Panc1 (cell line): ENCODE results near the gene MAP1LC3A. TPM values are rescaled to one million over a fixed set of nuclear protein-coding genes. Genes with fewer than 3 reads are reported as not detected.
A peak's percentile ranks its signal among the peaks of the same experiment; 100 is the strongest.

Experiments used
- ATAC-seq: fragments of 200-7000 bp; cut with Tn5 transposase; 2 replicates; pipeline ENCODE4 v1.9.1; 2020; ENCODE audit warnings: mild to moderate bottlenecking, moderate library complexity
- BruUV-seq: library from RNA; stranded (reverse); fragments of 400-500 nt; replicated peaks from 2 replicates; lab custom pipeline; 2021; lab: Mats Ljungman, UMichigan
- CTCF ChIA-PET: fragments of 300-600 bp; sonication (Branson Sonifier 250); formaldehyde crosslinking; loops from one replicate; lab custom pipeline; 2022; ENCODE audit warnings: antibody characterized with exemption; lab: Charles Lee
- POLR2A ChIA-PET: fragments of 300-600 bp; sonication (Branson Sonifier 250); formaldehyde crosslinking; loops from one replicate; lab custom pipeline; 2022; ENCODE audit warnings: antibody characterized with exemption; lab: Charles Lee
- DNase-seq: peaks from one replicate; pipeline ENCODE4 v3.0.0-alpha.2; 2010; ENCODE audit warnings: low read depth, low spot score
- H3K27ac ChIP-seq: 2 replicates; pipeline ENCODE4 v1.5.1; 2011; ENCODE audit warnings: mild to moderate bottlenecking, low read length, inconsistent platforms
- H3K27me3 ChIP-seq: fragments of 200-500 bp; sonication (Bioruptor generic); 2 replicates; pipeline ENCODE4 v1.6.0; 2014; ENCODE audit warnings: low read length, inconsistent platforms; ENCODE audit not compliant: control insufficient read depth, insufficient read depth
- H3K36me3 ChIP-seq: fragments of 200-500 bp; sonication (Bioruptor generic); 2 replicates; pipeline ENCODE4 v1.5.1; 2014; ENCODE audit warnings: inconsistent platforms, mild to moderate bottlenecking, low read length, moderate library complexity; ENCODE audit not compliant: control insufficient read depth, insufficient read depth
- H3K4me1 ChIP-seq: 2 replicates; pipeline ENCODE4 v1.5.1; 2011; ENCODE audit warnings: inconsistent platforms, mild to moderate bottlenecking, low read length, moderate library complexity; ENCODE audit not compliant: control insufficient read depth, insufficient read depth
- H3K4me3 ChIP-seq, 2 experiments: 2 replicates each; pipeline ENCODE4 v1.5.1; 2011 to 2012; ENCODE audit warnings: low read depth in 2 of 2, low read length in 2 of 2, mild to moderate bottlenecking in 2 of 2, inconsistent platforms in 1 of 2, moderate library complexity in 1 of 2
- H3K9me3 ChIP-seq: fragments of 200-500 bp; sonication (Bioruptor generic); 2 replicates; pipeline ENCODE4 v1.5.1; 2014; ENCODE audit warnings: low read depth, mild to moderate bottlenecking, inconsistent platforms, low read length, moderate library complexity; ENCODE audit not compliant: control insufficient read depth, insufficient read depth
- CTCF ChIP-seq: fragments of 450-650 bp; IDR thresholded peaks from 2 replicates; pipeline ENCODE4 v1.5.1; 2017; ENCODE audit warnings: mild to moderate bottlenecking
- POLR2AphosphoS5 ChIP-seq: IDR thresholded peaks from 2 replicates; pipeline ENCODE4 v1.6.1; 2012; ENCODE audit warnings: mild to moderate bottlenecking, low read depth, low read length, moderate library complexity
- REST ChIP-seq, 2 experiments: IDR thresholded peaks; 2 replicates each; pipeline ENCODE4 v1.6.1; 2011 to 2012; ENCODE audit warnings: low read depth in 2 of 2, control low read depth in 1 of 2, low read length in 1 of 2, mild to moderate bottlenecking in 1 of 2, moderate library complexity in 1 of 2; ENCODE audit not compliant: insufficient read depth in 1 of 2
- SIN3A ChIP-seq: IDR thresholded peaks from 2 replicates; pipeline ENCODE4 v1.6.1; 2012; ENCODE audit warnings: low read depth, mild to moderate bottlenecking, low read length, moderate library complexity, borderline replicate concordance; ENCODE audit not compliant: insufficient read depth
- TCF7L2 ChIP-seq: IDR thresholded peaks from 2 replicates; pipeline ENCODE4 v1.6.1; 2011; ENCODE audit warnings: mild to moderate bottlenecking, low read depth, low read length, inconsistent platforms
- in situ Hi-C: cut with HindIII; loops from 2 replicates; pipeline ENCODE4 v1.10.0; 2016; ENCODE audit warnings: low sequenced_read_pairs, low pct_unique_long_range_greater_than_20kb
- intact Hi-C: fragments of 100-400 bp; cut with micrococcal nuclease; formaldehyde crosslinking; loops from one replicate; pipeline ENCODE4 v1.10.0; 2022; ENCODE audit not compliant: unreplicated experiment
- total RNA-seq: library from RNA; stranded (reverse); gene quantifications from one replicate; pipeline ENCODE4 v1.2.1, GENCODE V29; 2021; ENCODE audit not compliant: unreplicated experiment

The MAP1LC3A gene
- total RNA-seq, 1 experiment from 2014 or later: 25.1 TPM

- in situ Hi-C loops: no loop called here
- peak; percentile 79 for ATAC-seq
- peak overlapping the region in 1 of 2 experiments; percentile 32; a peak in 3 of 4 replicates for H3K4me3 ChIP-seq
- no peak for DNase-seq
- peak overlapping the region; percentile 71 for H3K27ac ChIP-seq
- no peaks in the 10 kb centered on the region for H3K9me3 ChIP-seq
- ChIA-PET CTCF (interaction anchor here (0.6 to 2.0 kb wide), 3 partner anchors 211 to 451 kb away, joined by 3 to 33 read pairs (median 3); no protein-coding TSS in a partner anchor), POLR2A (interaction anchor here (0.9 kb wide), 1 partner anchor 411 kb away, joined by 3 read pairs; no protein-coding TSS in a partner anchor)
- H3K36me3 ChIP-seq: peaks cover 6% of the 10 kb centered on the region; the same call in 1 of the 2 replicates
- no peaks in the 10 kb centered on the region for H3K27me3 ChIP-seq
- H3K4me1 ChIP-seq: peaks cover 51% of the 10 kb centered on the region
- no peak for TF ChIP-seq REST (IDR thresholded peaks at IDR 0.05; ENCODE audit: insufficient read depth in 1 of 2, low read depth in 2 of 2, low read length in 1 of 2)
- TF ChIP-seq SIN3A: no peak
- TF ChIP-seq TCF7L2: no peak
- peak; percentile 88 for TF ChIP-seq CTCF
- no peak for TF ChIP-seq POLR2AphosphoS5
- intact Hi-C loops: loop anchor here (2.0 kb wide), 1 partner anchor 210 kb away; no protein-coding TSS in a partner anchor
- BruUV-seq: no TSS peak
Observed at GRCh38 chr20:34522969-34523871, 35.3 kb upstream of the MAP1LC3A start.

- intact Hi-C loops: no loop called here
- H3K4me1 ChIP-seq: peaks cover 49% of the 10 kb centered on the region
- BruUV-seq: no TSS peak
- no peak for TF ChIP-seq REST (IDR thresholded peaks at IDR 0.05; ENCODE audit: insufficient read depth in 1 of 2, low read depth in 2 of 2, low read length in 1 of 2)
- TF ChIP-seq SIN3A: no peak
- TF ChIP-seq TCF7L2: no peak
- TF ChIP-seq CTCF: no peak
- TF ChIP-seq POLR2AphosphoS5: no peak
- no peak overlapping the region for H3K4me3 ChIP-seq
- H3K27ac ChIP-seq: peak overlapping the region; percentile 21; the same call in 1 of the 2 replicates
- ATAC-seq (no peak), DNase-seq (no peak)
- H3K9me3 ChIP-seq: no peaks in the 10 kb centered on the region
- H3K36me3 ChIP-seq: peaks cover 12% of the 10 kb centered on the region; the same call in 1 of the 2 replicates
- in situ Hi-C loops: no loop called here
- no peaks in the 10 kb centered on the region for H3K27me3 ChIP-seq
- ChIA-PET POLR2A (no interaction called here), CTCF (interaction anchor here (0.8 kb wide), 1 partner anchor 212 kb away, joined by 3 read pairs; no protein-coding TSS in a partner anchor)
Observed at GRCh38 chr20:34524426-34524825, 34.1 kb upstream of the MAP1LC3A start.
